Measurements from ENCODE around the gene ADPRS.

- TF ChIP-seq CTCF (IDR thresholded peaks at IDR 0.05) (no peak), POLR2A (IDR thresholded peaks at IDR 0.05) (no peak), EP300 (IDR thresholded peaks at IDR 0.05) (no peak)
Measured at GRCh38 chr1:36143424-36143823, 54.7 kb downstream of the ADPRS start.
